NCI-H446 treated with DMSO at 0.1 percent for 48 hours (cell line): ENCODE measurements around the gene SGSH.

Experiments
- DNase-seq: peaks from one replicate; lab custom pipeline; 2025; lab: John Stamatoyannopoulos, UW

Gene SGSH

DNA sequence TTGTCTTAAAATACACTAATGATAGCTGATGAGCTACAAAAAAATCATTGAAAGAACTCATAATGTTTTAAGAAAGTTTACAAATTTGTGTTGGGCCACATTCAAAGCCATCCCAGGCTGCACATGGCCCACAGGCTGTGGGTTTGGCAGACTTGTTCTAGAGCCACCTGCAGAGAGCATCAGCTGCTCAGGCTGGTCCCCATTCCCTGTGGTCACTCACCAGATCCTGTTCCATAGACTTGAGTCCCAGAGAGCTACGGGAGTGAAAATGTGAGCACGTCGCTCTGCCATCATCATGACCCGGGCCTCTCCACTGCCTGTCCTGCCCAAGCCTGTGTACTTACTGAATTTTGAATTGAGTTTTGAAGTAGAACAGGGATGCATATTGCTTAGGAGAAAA lies 7.0 kb upstream of the SGSH start:
- no peak for DNase-seq

DNA sequence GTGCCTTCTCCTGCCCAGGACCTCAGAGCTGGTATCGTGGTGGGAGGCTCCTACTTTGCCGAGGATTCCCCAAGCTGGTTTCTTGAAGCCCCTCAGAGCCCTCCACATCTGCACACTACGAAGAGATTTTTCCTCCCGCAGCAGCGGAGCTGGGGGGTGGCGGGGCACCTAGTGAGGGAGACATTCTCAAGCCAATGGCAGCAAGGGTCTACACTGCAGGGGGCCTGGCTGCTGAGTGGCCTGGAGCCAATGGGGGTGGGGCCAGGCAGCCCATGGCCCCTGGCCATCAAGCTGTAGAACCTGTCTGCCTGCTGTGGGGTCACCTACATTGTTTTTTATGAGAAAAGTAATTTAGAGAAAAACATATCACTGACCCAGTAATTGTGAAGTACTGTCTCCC lies 5.1 kb upstream of the SGSH start:
- no peak for DNase-seq

DNA sequence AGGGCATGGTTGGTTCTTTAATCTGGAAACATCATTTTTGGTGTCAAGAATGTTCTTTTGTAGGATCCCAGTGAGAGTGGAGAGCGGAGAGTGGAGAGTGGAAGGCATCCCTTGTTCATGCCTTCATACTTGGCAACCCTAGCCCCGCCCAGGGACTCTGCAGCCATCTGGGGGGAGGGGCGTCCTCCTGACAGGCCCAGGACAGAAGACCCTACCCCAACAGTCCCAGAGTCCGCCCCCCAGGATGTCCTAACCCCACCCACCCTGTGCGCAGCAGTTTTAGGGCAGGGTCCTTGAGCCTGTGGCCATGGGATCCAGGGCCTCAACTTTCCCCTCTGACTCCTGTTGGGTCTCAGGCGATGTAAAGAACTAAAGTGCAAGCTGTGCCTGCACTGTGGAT lies 4.5 kb upstream of the SGSH start:
- DNase-seq, result no peak

DNA sequence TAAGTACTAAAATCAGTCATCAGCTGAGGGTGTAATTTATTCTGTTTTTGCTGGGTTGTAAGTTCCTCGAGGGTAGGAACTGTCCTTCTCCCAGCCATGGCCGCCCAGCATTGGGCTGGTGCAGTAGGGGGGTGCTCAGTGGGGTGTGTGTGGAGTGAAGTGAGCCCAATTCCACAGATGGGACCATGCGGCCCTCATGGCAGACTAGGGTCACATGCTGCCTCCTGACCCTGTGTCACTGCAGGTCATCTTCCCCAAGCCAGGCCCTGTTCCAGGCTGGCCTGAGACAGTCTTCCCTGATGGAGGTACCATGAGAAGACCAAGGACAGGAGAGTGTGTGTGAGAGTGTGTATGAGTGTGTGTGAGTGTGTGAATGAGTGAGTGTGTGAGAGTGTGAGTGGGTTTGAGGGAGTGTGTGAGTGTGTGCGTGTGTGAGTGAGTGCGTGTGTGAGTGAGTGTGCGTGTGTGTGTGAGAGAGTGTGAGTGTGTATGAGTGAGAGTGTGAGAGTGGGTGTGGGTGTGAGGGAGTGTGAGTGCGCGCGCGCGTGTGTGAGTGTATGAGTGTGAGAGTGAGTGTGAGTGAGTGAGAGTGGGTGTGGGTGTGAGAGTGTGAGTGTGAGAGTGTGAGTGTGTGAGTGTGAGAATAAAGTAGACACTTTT lies 3.8 kb upstream of the SGSH start:
- DNase-seq, result no peak

DNA sequence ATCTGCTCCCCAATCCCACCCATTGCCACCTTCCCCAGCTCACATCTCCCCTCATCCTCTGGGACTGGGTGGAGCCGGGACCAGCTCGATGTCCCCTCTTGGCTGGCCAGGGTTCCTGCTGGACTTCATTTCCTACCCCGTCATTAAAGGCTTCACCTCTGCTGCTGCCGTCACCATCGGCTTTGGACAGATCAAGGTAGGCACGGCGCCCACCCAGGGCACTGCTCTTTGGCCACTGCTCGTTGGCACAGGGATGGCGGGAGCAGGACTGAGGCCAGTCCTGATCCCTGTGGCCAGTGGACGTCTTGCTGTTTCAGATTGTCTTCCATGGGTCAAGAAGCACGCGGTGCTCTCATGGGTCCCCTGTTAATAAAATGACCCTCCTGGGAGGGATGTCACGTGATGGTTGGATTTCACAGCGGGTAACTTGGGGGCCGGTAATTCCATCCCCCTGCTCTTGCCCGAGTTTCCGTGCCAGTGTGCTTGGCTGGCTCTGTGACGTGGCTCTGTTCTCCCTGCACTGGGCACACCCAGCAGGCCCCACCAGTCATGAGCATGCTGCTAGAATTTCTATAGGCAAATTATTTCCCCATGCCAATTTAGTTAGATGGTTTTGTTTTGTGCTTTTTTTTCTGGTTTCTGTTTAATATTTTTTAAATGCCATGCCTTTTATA lies 3.1 kb upstream of the SGSH start:
- no peak for DNase-seq

DNA sequence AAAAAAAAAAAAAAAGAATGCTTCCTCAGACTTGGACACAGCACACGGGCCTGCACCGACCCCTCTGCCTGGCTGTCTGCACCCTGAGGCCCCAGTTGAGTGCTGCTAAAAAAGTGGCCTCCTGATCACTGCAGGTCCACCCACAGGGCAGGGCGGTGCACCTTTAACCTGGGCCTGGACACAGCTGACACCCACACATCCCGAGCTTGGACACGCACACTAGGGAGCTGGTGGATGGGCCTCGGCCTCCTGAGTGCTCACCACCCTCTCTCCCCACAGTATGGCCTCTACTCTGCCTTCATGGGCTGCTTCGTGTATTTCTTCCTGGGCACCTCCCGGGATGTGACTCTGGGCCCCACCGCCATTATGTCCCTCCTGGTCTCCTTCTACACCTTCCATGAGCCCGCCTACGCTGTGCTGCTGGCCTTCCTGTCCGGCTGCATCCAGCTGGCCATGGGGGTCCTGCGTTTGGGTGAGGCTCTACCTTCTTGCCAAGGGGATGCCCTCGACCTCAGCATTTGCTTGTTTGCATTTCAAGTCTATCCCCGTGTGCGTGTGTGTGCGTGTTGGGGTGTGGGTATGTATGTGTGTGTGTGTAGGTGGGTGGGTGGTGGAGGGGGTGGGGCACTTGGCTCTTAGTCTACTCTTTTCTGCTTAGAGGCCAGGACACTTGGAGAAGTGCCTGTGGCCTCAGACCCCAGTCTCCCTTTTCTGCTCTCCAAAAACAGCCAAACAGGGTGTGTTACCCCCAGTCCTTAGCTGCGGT lies 2.4 kb upstream of the SGSH start:
- DNase-seq, result no peak

GRCh38 chr17:80221351-80222105 lies 1.4 kb upstream of the SGSH start:
- DNase-seq, result no peak

DNA sequence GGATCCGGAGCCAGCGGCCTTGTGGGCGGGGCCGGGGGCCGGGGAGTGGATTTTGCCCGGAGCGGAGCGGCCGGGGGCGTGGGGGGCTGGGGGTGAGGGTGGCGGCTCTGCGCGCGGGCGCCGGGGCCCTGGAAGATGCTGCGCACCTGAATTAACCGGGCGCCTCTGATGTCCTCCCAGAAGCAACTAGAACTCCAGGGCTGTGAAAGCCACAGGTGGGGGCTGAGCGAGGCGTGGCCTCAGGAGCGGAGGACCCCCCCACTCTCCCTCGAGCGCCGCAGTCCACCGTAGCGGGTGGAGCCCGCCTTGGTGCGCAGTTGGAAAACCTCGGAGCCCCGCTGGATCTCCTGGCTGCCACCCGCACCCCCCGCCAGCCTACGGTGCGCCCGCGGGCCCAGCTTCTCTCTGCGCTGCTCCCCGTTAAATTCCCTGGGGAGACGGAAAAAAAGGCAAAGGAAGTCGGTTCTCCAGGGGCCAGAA lies 643 bp upstream of the SGSH start:
- DNase-seq, result no peak

DNA sequence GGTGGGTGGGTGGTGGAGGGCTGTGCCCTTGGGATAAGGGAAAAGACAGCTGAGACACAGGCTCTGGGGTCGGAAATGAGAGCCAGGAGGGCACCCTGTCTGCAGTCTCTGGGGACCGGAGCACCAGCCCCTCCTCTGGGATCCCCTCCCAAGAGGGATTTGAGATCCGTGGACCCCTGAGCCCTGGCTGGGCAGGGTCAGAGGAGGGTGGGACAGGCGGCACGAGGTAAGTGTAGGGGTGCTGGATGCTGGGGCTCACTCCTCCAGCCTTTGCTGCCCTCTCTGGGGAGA lies 425 bp downstream of the SGSH start:
- no peak for DNase-seq

DNA sequence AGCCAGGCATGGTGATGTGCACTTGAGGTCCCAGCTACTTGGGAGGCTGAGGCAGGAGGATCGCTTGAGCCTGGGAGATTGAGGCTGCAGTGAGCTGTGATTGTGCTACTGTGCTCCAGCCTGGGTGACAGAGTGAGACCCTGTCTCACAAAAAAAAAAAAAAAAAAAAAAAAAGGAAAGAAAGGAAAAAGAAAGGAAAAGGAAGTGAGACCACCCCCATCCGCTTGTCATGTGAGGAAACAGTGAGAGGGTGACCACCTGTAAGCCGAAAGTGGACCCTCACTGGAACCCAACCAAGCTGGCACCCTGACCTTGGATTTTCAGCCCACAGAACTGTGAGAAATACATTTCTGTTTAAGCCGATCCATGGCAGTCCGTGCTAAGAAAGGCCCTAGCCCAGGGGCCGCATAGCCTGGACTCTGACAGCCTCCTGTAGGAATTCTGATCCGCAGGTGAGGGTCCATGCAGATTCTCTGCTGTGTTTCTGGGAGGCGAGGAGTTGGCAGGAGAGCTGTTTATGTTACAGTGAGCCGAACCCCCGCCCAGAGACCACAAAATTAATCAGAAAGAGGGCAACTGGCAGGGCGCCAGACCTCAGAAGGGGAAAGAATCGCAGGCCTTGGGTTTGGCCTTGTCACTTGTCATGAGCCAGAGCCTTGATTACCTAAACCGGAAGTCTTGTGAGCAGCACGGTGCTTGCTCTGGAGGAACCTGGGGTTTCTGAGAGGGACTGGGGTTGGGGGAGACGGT lies 945 bp downstream of the SGSH start:
- no peak for DNase-seq

GRCh38 chr17:80218391-80218790 lies 1.7 kb downstream of the SGSH start:
- no peak for DNase-seq

GRCh38 chr17:80217703-80218362 lies 2.3 kb downstream of the SGSH start:
- DNase-seq, result no peak

- DNase-seq, result no peak
These were observed 3.4 kb downstream of the SGSH start for GRCh38 chr17:80216473-80217456.

DNA sequence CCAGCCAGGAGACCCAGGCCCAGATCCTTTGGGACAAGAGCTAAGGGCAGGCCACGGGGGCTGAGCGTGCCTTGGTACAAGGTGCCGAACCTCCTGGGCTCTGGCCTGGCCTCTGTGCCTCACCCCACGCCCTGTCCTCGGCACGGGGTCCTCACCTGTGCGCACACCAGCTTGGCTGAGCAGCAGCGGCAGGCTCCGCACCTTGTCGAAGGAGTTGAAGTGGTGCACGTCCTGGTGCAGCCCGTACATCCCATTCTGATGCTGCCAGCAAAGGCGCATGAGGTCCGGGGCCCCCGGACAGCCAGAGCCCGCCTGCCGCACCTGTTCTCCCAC lies 5.3 kb downstream of the SGSH start:
- no peak for DNase-seq

DNA sequence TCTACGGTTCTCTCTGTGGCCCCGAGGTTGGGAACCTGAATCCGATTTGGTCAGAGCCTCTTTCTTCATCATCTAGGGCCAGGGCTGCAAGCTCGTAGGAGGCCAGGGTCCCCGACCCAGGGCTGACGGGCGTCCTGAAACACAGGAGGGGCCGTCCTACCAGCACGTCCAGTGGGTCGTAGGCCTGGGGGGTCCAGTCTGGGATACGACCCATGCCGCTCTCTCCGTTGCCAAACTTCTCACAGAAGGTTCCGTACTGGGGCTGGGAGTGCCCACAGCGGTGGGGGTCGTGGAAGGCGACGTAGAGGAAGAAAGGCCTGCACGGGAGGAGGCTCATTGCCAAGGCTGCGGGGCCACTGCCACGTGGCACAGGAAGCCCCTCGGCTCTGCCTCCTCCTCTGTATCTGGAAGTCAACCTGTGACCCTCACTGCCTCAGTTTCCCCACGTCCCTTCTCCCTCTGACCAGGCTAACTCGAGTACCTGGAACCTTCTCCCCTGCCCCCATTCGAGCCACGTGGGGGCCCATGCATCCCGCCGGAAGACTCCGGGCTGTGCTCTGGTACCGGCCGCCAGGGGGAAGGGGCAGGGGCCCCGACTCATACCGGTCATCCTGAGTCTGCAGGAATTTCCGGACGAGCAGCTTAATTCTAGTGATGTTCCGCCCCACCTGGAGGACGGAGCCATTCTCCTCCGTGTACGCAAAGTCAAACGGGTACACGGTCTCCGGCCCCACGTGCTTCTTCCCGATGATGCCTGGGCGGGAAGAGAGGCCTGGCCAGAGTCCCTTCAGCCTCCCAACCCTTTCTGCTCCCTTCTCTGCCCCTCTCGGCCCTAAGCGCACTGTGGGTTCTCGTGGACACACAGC lies 5.9 kb downstream of the SGSH start:
- no peak for DNase-seq

GRCh38 chr17:80213643-80213975 lies 6.5 kb downstream of the SGSH start:
- no peak for DNase-seq

- no peak for DNase-seq
These were observed 7.0 kb downstream of the SGSH start for GRCh38 chr17:80212962-80213642.

GRCh38 chr17:80212511-80212910 lies 7.6 kb downstream of the SGSH start:
- DNase-seq, result no peak

DNA sequence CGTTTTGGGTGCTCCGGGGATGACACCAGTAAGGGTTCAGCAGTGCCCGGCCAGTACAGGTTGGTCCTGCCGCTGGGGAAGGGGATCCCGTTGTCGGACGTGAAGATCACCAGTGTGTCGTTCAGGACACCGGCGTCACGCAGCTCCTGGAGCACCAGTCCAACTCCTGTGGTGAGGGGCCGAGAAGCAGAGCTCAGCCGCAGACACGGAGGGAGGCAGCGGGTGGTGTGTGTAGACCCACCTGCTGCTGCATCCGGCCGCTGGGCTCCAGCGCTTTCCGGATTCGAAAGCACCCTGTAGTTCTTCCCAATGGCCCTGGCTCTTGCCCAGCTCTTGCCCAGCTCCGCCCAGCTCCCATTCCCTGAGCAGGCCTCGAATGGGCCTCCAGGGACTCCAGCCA lies 8.0 kb downstream of the SGSH start:
- DNase-seq, result no peak
